Measurements from ENCODE around the gene SPAST. TPM values are rescaled to one million over a fixed set of nuclear protein-coding genes. Genes with fewer than 3 reads are reported as not detected.

The SPAST gene
- total and polyA plus RNA-seq, 7 donors = 5.9 to 24.8 (median 13.9) TPM

GRCh38 chr2:32061430-32061829 lies 1.9 kb upstream of the SPAST start:
- no peaks in the 10 kb centered on the region for H3K9me3 ChIP-seq
- no peak overlapping the region for H3K27ac ChIP-seq
- WGBS, 3 donors = 90 to 92% (median 91%) methylated on average over 8 of the region's 8 CpGs
- no peak for ATAC-seq
- H3K4me1 ChIP-seq = peaks cover 14% of the 10 kb centered on the region
- no peak for DNase-seq
- intact Hi-C loops (cut with DNase I) = loop anchor here in 1 of 2 donors (5.0 kb wide), 1 partner anchor 49 kb away; the partner anchor contains the start of gene MEMO1
- H3K27me3 ChIP-seq (ENCODE audit: insufficient read depth in 3 of 3, low read length in 2 of 3) = no peaks in the 10 kb centered on the region
- H3K4me3 ChIP-seq = no peak overlapping the region
- TF ChIP-seq, protein P1, sequence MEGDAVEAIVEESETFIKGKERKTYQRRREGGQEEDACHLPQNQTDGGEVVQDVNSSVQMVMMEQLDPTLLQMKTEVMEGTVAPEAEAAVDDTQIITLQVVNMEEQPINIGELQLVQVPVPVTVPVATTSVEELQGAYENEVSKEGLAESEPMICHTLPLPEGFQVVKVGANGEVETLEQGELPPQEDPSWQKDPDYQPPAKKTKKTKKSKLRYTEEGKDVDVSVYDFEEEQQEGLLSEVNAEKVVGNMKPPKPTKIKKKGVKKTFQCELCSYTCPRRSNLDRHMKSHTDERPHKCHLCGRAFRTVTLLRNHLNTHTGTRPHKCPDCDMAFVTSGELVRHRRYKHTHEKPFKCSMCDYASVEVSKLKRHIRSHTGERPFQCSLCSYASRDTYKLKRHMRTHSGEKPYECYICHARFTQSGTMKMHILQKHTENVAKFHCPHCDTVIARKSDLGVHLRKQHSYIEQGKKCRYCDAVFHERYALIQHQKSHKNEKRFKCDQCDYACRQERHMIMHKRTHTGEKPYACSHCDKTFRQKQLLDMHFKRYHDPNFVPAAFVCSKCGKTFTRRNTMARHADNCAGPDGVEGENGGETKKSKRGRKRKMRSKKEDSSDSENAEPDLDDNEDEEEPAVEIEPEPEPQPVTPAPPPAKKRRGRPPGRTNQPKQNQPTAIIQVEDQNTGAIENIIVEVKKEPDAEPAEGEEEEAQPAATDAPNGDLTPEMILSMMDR (IDR thresholded peaks at IDR 0.05) = no peak
- H3K36me3 ChIP-seq (ENCODE audit: insufficient read depth in 1 of 2, low read depth in 1 of 2) = peaks cover 0 to 4% of the 10 kb centered on the region in 2 donors

DNA sequence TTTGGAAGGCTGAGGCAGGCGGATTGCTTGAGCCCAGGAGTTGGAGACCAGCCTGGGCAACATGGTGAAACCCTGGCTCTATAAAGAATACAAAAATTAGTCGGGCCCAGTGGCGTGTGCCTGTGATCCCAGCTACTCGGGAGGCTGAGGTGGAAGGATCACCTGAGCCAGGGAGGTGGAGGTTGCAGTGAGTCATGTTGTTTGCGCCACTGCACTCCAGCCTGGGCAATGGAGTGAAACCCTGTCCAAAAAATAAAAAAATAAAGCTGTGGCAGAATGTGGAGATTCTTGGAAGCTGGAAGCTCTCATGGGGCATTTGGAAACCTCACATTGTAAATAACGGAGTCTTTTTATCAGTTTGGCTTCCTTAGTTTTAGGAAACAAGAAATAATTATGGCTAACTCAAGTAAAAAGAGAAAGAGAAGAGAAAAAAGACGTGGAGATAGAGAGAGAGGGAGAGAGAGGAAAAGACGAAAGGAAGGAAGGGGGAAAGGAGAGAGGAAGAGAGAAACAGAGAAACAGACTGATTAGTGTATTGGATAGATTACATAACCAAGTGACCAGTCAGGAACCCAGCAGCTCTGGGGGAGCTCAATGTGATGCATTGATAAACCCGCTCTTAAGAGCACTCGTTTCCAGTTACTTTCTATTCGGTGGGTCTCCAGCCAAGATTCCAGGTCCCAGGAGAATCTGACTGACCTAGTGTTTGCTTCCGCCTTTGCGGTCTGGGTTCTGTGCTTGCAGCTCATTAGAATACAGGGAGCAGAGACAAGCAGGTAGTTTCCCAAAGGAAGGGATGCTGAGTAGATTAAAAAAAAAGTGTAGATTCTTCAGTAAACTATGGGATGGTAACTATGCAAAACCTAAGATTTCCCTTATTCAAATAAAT lies 1.1 kb upstream of the SPAST start:
- H3K9me3 ChIP-seq = no peaks in the 10 kb centered on the region
- 54 to 55% (median 55%) methylated on average over 13 of the region's 13 CpGs for WGBS, 3 donors
- H3K36me3 ChIP-seq (ENCODE audit: insufficient read depth in 1 of 2, low read depth in 1 of 2) = peaks cover 0 to 4% of the 10 kb centered on the region in 2 donors
- no peaks in the 10 kb centered on the region for H3K27me3 ChIP-seq (ENCODE audit: insufficient read depth in 3 of 3, low read length in 2 of 3)
- peak overlapping the region; percentile 88 for H3K27ac ChIP-seq
- peaks cover 15% of the 10 kb centered on the region for H3K4me1 ChIP-seq
- DNase-seq (peak; percentile 40 to 62), ATAC-seq (no peak)
- H3K4me3 ChIP-seq = peak overlapping the region; percentile 74
- intact Hi-C loops (cut with DNase I) = loop anchor here (2.0 to 5.0 kb wide), 2 partner anchors 50 to 51 kb away; partner anchors contain the start of gene MEMO1 (in 2 of the 2)
- TF ChIP-seq, protein P1 (IDR thresholded peaks at IDR 0.05) = no peak

- H3K27ac ChIP-seq = peak overlapping the region; percentile 88
- intact Hi-C loops (cut with DNase I) = loop anchor here in 1 of 2 donors (5.0 kb wide), 1 partner anchor 52 kb away; the partner anchor contains the start of gene MEMO1
- no peaks in the 10 kb centered on the region for H3K27me3 ChIP-seq (ENCODE audit: insufficient read depth in 3 of 3, low read length in 2 of 3)
- TF ChIP-seq, protein P1 (IDR thresholded peaks at IDR 0.05) = no peak
- ATAC-seq (peak; percentile 23 to 65 (median 46)), DNase-seq (no peak)
- peaks cover 0 to 4% of the 10 kb centered on the region in 2 donors for H3K36me3 ChIP-seq (ENCODE audit: insufficient read depth in 1 of 2, low read depth in 1 of 2)
- H3K4me1 ChIP-seq = peaks cover 19% of the 10 kb centered on the region
- H3K4me3 ChIP-seq = peak overlapping the region; percentile 74
- WGBS, 3 donors = 0 to 1% (median 1%) methylated on average over 39 to 40 of the region's 40 CpGs
- H3K9me3 ChIP-seq = no peaks in the 10 kb centered on the region
Measured at GRCh38 chr2:32064021-32064601, 755 bp downstream of the SPAST start.

- peaks cover 0 to 4% of the 10 kb centered on the region in 2 donors for H3K36me3 ChIP-seq (ENCODE audit: insufficient read depth in 1 of 2, low read depth in 1 of 2)
- H3K4me1 ChIP-seq = peaks cover 19% of the 10 kb centered on the region
- H3K27ac ChIP-seq = peak overlapping the region; percentile 88
- TF ChIP-seq, protein P1 (IDR thresholded peaks at IDR 0.05) = no peak
- intact Hi-C loops (cut with DNase I) = loop anchor here in 1 of 2 donors (5.0 kb wide), 1 partner anchor 52 kb away; the partner anchor contains the start of gene MEMO1
- ATAC-seq (no peak), DNase-seq (no peak)
- peak overlapping the region; percentile 74 for H3K4me3 ChIP-seq
- H3K9me3 ChIP-seq = no peaks in the 10 kb centered on the region
- H3K27me3 ChIP-seq (ENCODE audit: insufficient read depth in 3 of 3, low read length in 2 of 3) = no peaks in the 10 kb centered on the region
- WGBS, 3 donors = 82 to 84% (median 84%) methylated on average over 8 of the region's 8 CpGs
Measured at GRCh38 chr2:32064713-32065112, 1.4 kb downstream of the SPAST start.

Measured in psoas muscle (tissue), 8 donors.